GM18502 (cell line): ENCODE data around the gene WAC.
"Not testable (repeated sequence)": the region's sequence is repeated elsewhere in the genome, so short reads cannot be mapped to it uniquely, and the experiment has no call there.

Experiments
- ATAC-seq: cut with Tn5 transposase; IDR thresholded peaks from one replicate; pipeline ENCODE4 v1.9.1; 2021; ENCODE audit warnings: mild to moderate bottlenecking; ENCODE audit not compliant: unreplicated experiment, poor library complexity

The WAC gene

DNA sequence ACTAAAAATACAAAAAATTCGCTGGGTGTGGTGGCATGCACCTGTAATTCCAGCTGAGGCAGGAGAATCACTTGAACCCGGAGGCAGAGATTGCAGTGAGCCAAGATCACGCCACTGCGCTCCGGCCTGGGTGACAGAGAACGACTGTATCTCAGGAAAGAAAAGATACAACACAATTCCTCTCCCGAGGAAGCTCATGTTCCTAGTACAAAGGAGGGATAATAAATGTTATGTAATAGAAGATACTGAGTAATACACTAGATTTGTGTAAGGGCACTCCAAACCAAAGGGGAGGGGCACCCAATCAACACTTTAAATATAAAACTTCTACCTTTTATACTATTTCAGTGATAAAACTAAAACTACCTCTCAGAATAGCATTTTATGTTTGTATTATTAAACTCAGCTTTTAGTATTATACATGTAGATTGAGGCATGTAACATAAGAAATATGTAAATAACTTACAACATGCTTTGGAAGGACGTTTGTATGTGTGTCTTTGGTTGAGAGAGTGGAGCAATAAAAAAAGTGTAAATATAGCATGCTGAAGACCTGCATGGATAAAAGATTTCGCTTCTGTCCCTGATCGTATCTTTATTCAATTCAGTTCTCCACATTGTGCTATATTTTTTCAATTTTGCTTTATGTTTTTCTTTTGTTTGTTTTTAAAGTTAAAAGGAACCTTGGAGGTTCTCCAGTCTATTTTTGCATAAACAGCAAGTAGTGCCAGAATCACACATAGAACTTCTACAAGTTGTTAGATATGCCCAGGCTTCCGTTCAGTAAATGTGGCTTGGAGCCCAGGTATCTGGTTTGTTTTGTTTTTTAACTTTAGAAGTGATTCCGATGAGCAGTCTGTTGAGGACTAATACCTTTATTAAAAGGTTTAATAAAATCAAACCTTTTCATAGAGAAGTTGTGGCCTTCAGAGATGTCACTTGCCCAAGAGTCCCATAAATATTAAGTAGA lies 71.9 kb downstream of the WAC start:
- no peak for ATAC-seq

DNA sequence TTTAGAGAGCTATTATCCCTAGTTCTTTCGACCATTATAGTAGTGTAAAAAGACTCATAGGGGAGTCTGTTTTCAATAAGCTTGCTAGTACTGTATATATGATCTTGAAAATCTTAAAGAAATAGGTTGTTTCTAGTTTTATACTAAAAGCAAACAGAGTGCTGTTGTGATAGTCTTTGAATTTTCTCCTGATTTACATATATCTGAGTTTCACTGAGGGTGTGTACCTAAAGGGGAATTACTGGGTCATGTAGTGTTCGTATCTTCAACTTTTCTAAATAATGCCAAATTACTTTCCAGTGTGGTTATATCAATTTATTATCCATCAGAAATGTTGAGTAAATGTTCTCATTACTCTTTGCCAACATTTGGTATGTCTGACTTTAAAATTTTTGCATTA lies 73.7 kb downstream of the WAC start:
- ATAC-seq: no peak

DNA sequence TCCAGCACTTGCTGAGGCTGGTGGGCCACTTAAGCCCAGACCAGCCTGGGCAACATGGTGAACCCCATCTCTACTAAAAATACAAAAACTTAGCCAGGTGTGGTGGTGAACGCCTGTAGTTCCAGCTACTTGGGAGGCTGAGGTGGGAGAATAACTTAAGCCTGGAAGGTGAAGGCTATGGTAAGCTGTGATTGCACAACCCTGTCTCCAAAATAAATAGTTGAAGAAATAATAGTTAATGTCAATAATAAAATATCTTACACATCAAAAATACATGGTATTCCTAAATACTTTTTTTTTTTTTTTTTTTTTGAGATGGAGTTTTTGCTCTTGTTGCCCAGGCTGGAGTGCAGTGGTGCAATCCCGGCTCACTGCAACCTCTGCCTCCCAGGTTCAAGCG lies 76.7 kb downstream of the WAC start:
- ATAC-seq: not testable (repeated sequence)

GRCh38 chr10:28612877-28613276 lies 80.0 kb downstream of the WAC start:
- ATAC-seq: no peak

DNA sequence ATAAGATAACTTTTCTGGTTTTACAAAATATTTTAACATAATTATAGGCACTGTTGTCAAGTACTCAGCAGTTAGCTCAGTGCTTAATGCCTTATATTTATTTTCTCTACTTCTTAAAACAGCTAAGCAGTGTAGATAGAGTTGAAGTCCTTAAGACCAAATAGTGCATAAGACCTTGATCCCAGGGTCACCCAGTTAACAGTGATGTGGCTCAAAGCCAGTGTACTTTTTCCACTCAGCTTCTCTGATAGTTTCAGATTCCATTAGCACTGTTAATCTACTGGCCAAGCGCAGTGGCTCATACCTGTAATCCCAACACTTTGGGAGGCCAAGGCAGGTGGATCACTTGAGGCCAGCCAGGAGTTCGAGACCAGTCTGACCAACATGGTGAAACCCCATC lies 83.6 kb downstream of the WAC start:
- ATAC-seq: no peak

DNA sequence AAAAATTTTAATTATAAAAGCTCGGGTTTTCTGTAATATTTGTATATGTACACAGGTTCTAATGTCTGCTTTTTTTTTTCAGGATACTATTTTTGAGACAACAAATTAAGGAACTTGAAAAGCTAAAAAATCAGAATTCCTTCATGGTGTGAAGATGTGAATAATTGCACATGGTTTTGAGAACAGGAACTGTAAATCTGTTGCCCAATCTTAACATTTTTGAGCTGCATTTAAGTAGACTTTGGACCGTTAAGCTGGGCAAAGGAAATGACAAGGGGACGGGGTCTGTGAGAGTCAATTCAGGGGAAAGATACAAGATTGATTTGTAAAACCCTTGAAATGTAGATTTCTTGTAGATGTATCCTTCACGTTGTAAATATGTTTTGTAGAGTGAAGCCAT lies 86.5 kb downstream of the WAC start:
- ATAC-seq: no peak

DNA sequence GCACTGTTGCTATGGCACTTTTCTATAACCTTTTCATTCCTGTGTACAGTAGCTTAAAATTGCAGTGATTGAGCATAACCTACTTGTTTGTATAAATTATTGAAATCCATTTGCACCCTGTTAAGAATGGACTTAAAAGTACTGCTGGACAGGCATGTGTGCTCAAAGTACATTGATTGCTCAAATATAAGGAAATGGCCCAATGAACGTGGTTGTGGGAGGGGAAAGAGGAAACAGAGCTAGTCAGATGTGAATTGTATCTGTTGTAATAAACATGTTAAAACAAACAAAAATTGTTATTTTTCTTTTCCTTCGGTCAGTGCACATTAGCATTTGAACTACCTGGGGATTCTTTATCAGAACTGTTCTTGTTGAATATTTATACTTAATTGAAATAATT lies 87.3 kb downstream of the WAC start:
- no peak for ATAC-seq

DNA sequence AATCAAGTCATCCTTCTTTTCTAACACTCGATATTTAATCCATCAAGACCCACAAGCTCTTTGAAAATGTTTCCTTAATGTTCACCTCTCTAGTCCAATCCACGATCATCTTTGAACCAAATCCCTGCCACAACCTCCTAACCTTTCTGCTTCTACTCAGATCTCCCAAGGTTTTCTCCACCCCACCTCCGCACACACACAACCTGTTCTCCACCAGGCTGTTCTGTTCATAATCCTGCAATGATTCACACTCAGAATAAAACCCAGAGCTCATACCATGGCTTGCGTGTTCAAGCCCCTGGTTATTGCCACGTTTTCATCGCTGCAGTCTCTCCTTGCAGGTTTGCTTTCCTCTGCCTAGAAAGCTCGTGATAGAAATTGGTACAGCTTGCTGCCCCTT lies 90.6 kb downstream of the WAC start:
- no peak for ATAC-seq

- ATAC-seq: peak; percentile 42
These were observed 91.4 kb downstream of the WAC start for GRCh38 chr10:28624351-28624750.

DNA sequence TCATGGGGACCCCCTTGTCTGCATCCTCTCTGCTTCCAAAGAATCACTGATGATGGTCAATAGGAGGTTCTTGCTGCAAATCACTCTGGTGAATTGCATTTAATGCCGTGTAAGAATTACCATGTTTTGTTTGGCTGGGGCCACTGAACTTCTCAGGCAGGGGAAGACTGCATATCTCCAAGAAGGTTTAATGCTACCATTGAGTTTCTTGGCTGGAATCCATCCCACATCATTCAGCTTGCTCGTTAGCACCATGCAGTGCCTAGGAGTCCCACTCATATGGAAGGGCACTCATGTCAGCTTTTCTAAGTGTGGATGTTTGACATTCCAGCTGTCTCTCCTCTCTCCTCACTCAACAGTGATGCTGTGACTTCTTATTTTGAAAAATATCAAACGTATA lies 94.2 kb downstream of the WAC start:
- ATAC-seq: no peak

GRCh38 chr10:28628184-28628893 lies 95.4 kb downstream of the WAC start:
- ATAC-seq: peak; percentile 70

- ATAC-seq: no peak
These were observed 99.1 kb downstream of the WAC start for GRCh38 chr10:28631896-28632583.

- no peak for ATAC-seq
These were observed 99.6 kb downstream of the WAC start for GRCh38 chr10:28632584-28632945.

DNA sequence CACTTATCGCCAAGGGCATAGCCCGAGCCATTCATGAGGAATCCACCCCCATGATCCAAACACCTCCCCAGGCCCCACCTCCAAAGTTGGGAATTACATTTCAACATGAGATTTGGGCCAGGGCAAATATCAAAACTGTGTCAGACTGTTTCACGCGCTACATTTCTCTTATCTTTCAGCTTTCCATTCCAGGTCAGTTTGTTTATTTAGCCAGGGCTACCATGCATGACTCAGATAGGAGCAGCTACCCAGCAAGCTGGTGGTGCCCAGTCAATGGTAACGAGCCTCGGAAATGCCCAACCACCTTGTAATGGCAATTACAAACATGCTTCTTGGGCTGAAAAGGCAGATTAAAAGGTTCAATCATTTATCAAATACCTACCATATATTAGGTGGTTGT lies 100.8 kb downstream of the WAC start:
- ATAC-seq: no peak

GRCh38 chr10:28637346-28637745 lies 104.4 kb downstream of the WAC start:
- ATAC-seq: no peak

DNA sequence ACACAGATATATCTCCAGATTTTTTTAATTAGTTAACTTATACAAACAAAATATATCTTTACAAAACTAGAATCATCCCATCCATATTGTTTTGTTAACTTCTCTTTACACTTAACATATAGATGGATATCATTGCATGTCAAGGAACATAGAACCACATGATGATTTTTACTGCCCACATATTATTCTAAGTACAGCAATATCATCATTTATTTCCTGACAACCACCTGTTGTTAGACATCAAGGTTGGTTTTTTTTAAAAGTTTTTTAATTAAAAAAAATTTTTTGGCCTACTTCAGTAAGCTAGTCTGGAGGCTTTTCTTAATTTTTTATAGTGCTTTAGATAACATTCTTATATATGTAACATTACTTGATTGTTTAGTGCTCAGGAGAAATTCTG lies 105.5 kb downstream of the WAC start:
- ATAC-seq: no peak

DNA sequence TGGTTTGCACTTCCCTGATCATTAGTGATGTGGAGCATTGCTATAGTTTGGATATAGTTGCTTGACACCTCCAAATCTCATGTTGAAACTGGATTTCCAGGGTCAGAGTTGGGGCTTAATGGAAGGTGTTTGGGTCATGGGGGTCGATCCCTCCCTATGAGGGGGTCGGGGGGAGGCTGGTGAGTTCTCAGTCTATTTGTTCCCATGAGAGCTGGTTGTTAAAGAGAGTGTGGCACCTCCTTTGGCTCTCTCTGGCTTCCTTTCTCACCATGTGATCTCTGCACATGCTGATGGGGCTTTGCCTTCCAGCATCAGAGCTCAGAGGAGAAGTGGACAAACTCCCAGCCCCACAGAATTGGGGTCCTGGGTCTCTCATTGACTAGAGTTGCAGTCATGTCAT lies 107.6 kb downstream of the WAC start:
- ATAC-seq: no peak

DNA sequence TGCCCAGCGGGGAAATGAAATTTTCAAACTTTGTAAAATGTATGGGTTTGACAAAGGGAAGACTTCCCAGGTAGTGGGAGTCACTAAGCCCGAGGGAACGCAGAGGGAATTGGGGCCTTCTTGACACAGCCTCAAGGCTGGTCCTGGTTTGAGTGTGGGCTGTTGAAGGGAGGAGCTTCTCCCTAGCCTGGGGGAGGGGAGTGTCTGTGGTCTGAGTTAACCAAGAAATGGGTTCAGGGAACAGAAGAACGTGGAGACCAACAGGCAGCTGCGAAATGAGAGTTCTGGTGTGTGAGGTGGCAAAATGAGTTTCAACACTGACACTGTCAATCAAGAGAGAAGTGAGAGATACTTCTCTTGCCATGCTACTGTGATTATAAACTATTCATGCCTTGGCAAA lies 111.7 kb downstream of the WAC start:
- no peak for ATAC-seq

DNA sequence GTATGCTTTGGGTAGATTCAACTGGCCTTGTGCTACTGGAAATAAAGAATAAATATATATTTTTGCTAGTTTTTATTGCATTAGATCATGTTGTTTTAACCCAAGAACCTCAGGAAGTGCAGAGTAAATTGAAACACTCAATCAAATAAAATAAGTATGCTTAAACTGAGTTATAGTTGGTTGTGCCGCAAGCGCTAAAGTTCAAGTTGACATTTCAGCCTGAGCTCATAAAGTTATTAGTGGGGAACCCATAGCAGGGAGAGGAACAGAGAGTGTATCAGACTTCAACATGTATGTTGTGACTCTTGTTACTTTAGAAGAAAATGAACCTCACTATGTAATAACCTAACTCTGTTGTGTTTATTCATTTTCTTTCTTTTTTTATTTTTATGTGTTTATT lies 119.2 kb downstream of the WAC start:
- ATAC-seq: no peak

DNA sequence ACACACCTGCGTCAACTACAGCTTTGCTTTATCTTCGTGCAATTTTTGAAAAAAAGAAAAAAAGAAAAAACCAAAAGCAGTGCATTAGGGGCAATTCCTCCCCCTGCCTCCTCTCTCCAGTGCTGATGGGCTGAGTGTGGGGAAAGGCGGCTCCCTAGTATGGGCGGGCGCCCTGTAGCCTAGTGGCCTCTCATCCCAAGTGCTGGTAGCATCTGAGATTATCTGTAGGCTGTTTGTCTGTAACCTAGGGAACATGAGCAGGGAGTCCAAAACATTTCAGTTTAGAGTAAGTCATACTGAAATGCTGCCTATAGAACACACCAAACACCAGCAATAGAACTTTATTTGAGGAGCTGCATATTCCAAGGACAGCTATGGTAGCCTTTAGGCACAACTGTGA lies 119.8 kb downstream of the WAC start:
- ATAC-seq: no peak

- ATAC-seq: not testable (repeated sequence)
These were observed 125.9 kb downstream of the WAC start for GRCh38 chr10:28658824-28659223.
